Measurements from ENCODE around the gene SLC16A10. TPM values are rescaled to one million over a fixed set of nuclear protein-coding genes. Genes with fewer than 3 reads are reported as not detected.

SLC16A10 gene
- total and polyA plus RNA-seq, 2 of the 13 experiments (the other 11 are each of a cell fraction or from before 2014, with no cell fraction given): 8.2 to 20.1 TPM

GRCh38 chr6:111105578-111105977 lies 18.3 kb downstream of the SLC16A10 start (continued):
- no peak for TF ChIP-seq ZBTB21 (CRISPR knock-in tag; IDR thresholded peaks at IDR 0.05)
- TF ChIP-seq ZNF788 (CRISPR knock-in tag; IDR thresholded peaks at IDR 0.05; ENCODE audit: borderline replicate concordance): peak; percentile 72; the same call in 1 of the 2 replicates
- TF ChIP-seq MBNL3 (CRISPR knock-in tag; conservative IDR thresholded peaks at IDR 0.05): no peak
- no peak for TF ChIP-seq ZNF740 (CRISPR knock-in tag; IDR thresholded peaks at IDR 0.05)
- TF ChIP-seq RXRA (CRISPR knock-in tag; IDR thresholded peaks at IDR 0.05): peak; percentile 95
- TF ChIP-seq, protein P1, sequence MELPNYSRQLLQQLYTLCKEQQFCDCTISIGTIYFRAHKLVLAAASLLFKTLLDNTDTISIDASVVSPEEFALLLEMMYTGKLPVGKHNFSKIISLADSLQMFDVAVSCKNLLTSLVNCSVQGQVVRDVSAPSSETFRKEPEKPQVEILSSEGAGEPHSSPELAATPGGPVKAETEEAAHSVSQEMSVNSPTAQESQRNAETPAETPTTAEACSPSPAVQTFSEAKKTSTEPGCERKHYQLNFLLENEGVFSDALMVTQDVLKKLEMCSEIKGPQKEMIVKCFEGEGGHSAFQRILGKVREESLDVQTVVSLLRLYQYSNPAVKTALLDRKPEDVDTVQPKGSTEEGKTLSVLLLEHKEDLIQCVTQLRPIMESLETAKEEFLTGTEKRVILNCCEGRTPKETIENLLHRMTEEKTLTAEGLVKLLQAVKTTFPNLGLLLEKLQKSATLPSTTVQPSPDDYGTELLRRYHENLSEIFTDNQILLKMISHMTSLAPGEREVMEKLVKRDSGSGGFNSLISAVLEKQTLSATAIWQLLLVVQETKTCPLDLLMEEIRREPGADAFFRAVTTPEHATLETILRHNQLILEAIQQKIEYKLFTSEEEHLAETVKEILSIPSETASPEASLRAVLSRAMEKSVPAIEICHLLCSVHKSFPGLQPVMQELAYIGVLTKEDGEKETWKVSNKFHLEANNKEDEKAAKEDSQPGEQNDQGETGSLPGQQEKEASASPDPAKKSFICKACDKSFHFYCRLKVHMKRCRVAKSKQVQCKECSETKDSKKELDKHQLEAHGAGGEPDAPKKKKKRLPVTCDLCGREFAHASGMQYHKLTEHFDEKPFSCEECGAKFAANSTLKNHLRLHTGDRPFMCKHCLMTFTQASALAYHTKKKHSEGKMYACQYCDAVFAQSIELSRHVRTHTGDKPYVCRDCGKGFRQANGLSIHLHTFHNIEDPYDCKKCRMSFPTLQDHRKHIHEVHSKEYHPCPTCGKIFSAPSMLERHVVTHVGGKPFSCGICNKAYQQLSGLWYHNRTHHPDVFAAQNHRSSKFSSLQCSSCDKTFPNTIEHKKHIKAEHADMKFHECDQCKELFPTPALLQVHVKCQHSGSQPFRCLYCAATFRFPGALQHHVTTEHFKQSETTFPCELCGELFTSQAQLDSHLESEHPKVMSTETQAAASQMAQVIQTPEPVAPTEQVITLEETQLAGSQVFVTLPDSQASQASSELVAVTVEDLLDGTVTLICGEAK (IDR thresholded peaks at IDR 0.05): no peak
- TF ChIP-seq, protein P1 (CRISPR knock-in tag; IDR thresholded peaks at IDR 0.05): 0 out of 2 replicates have a peak, but pooled peaks have one; percentile 39
- TF ChIP-seq, protein P2, sequence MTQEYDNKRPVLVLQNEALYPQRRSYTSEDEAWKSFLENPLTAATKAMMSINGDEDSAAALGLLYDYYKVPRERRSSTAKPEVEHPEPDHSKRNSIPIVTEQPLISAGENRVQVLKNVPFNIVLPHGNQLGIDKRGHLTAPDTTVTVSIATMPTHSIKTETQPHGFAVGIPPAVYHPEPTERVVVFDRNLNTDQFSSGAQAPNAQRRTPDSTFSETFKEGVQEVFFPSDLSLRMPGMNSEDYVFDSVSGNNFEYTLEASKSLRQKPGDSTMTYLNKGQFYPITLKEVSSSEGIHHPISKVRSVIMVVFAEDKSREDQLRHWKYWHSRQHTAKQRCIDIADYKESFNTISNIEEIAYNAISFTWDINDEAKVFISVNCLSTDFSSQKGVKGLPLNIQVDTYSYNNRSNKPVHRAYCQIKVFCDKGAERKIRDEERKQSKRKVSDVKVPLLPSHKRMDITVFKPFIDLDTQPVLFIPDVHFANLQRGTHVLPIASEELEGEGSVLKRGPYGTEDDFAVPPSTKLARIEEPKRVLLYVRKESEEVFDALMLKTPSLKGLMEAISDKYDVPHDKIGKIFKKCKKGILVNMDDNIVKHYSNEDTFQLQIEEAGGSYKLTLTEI (CRISPR knock-in tag; conservative IDR thresholded peaks at IDR 0.05): no peak
- TF ChIP-seq EP300 (IDR thresholded peaks at IDR 0.05; ENCODE audit: low read depth in 2 of 2, low read length in 2 of 2): peak; percentile 50 to 81; a peak in 3 of 4 replicates
- TF ChIP-seq EP300 (CRISPR knock-in tag; IDR thresholded peaks at IDR 0.05; ENCODE audit: borderline replicate concordance): peak; percentile 88
- TF ChIP-seq ZNF256 (CRISPR knock-in tag; conservative IDR thresholded peaks at IDR 0.05): no peak
- TF ChIP-seq ZZZ3 (CRISPR knock-in tag; IDR thresholded peaks at IDR 0.05; ENCODE audit: borderline replicate concordance): no peak
- TF ChIP-seq NR2F1 (CRISPR knock-in tag; IDR thresholded peaks at IDR 0.05): peak; percentile 81 to 84
- 0 out of 2 replicates have a peak, but pooled peaks have one; percentile 76 for TF ChIP-seq STAT5B (CRISPR knock-in tag; IDR thresholded peaks at IDR 0.05)
- no peak for TF ChIP-seq NKX3-1 (CRISPR knock-in tag; IDR thresholded peaks at IDR 0.05)
- no peak for TF ChIP-seq SMARCC2 (IDR thresholded peaks at IDR 0.05)
- no peak for TF ChIP-seq ATAD3A (CRISPR knock-in tag; IDR thresholded peaks at IDR 0.05)
- no peak for TF ChIP-seq AGO2 (optimal IDR thresholded peaks at IDR 0.05; ENCODE audit: low read depth, low read length)
- TF ChIP-seq MTA3 (CRISPR knock-in tag; IDR thresholded peaks at IDR 0.05): no peak
- TF ChIP-seq ZNF644 (CRISPR knock-in tag; IDR thresholded peaks at IDR 0.05; ENCODE audit: low read depth): peak; percentile 75; the same call in 1 of the 2 replicates
- TF ChIP-seq ZNF781 (CRISPR knock-in tag; IDR thresholded peaks at IDR 0.05; ENCODE audit: borderline replicate concordance, not compliant biosample characterization): peak; percentile 80
